ENCODE data around the gene ZNF644.

DNA sequence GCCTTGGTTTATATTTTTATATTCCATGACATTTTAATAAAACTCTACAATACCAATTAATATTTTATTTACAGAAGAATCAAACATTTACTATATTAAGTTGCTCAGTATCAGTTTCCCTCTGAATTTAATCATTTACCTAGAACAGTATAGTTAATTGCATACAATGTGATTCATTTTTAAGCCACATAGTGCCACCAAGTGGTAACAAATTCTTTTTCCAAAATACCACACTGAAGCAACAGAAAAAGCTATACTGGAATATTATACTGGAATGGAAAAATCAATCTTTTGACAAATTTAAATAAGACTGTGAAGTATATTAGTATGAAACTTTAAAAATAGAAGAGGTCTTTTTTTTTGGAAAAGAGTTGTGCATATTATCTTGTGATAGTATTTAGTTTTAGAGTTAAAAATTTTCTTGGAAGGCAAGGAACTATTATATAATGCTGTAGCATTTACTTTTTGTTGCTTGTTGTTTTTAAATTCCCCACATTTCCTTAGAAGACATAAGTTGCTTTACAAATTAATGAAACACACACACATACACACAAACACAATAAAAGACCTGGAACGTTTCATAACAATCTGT is 57.3 kb downstream of the ZNF644 start:
- TF ChIP-seq CTCF (IDR thresholded peaks at IDR 0.05) (no peak), POLR2A (IDR thresholded peaks at IDR 0.05) (no peak), EP300 (IDR thresholded peaks at IDR 0.05) (no peak)
